Measurements from ENCODE around the gene ADD1. TPM values are rescaled to one million over a fixed set of nuclear protein-coding genes. Genes with fewer than 3 reads are reported as not detected.

The ADD1 gene
- polyA plus RNA-seq, 1 experiment, result 149 TPM

GRCh38 chr4:2923141-2923551, 79.5 kb downstream of the ADD1 start:
- TF ChIP-seq CTCF (IDR thresholded peaks at IDR 0.05; ENCODE audit: low read depth, low read length), result no peak
- Histone ChIP-seq H3K27ac (ENCODE audit: low read depth, low read length) (peak overlapping the region; percentile 31), H3K27me3 (ENCODE audit: control insufficient read depth, insufficient read depth, low read length) (no peaks in the 10 kb centered on the region), H3K9me3 (ENCODE audit: control insufficient read depth, insufficient read depth, low read length) (no peaks in the 10 kb centered on the region; the same call in 1 of the 2 replicates), H3K4me3 (ENCODE audit: low read depth, low read length) (no peak overlapping the region)
- CTCF ChIA-PET, result interaction anchor here (1.3 kb wide), 1 partner anchor 159 kb away, joined by 4 read pairs; no protein-coding TSS in a partner anchor
- no peak for DNase-seq (ENCODE audit: low read depth, low spot score)
- POLR2A ChIA-PET, result no interaction called here

DNA sequence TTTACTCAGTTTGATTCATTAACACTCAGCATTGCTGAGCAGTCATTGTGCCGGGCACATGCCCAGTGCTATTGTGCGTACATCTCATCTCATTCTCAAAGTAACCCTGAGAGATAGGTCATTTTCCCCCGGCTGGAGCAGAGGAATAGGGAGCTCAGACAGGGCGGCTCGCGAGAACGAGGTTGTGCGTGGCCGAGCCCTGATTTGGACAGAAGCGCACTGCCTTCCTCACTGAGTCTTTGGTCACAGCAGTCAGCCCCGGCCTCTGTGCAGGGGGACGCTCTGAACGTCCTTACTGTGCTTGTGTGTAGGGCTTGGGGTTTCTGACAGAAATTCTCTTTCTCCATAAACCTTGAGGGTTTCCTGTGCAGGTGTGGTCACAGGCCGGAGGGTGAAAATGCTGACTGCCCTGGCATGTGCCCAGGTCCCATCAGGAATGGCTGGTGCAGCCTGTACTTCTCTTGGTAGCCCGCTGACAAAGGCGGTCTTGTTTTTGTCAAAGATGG, 80.1 kb downstream of the ADD1 start:
- DNase-seq (ENCODE audit: low read depth, low spot score), result no peak
- no peaks in the 10 kb centered on the region; the same call in 1 of the 2 replicates for H3K9me3 ChIP-seq (ENCODE audit: control insufficient read depth, insufficient read depth, low read length)
- POLR2A ChIA-PET, result no interaction called here
- no peak overlapping the region for H3K4me3 ChIP-seq (ENCODE audit: low read depth, low read length)
- TF ChIP-seq CTCF (IDR thresholded peaks at IDR 0.05; ENCODE audit: low read depth, low read length), result no peak
- no peaks in the 10 kb centered on the region for H3K27me3 ChIP-seq (ENCODE audit: control insufficient read depth, insufficient read depth, low read length)
- no peak overlapping the region for H3K27ac ChIP-seq (ENCODE audit: low read depth, low read length)
- CTCF ChIA-PET, result interaction anchor here (1.3 kb wide), 1 partner anchor 160 kb away, joined by 4 read pairs; no protein-coding TSS in a partner anchor

- ChIA-PET POLR2A (no interaction called here), CTCF (interaction anchor here (1.3 kb wide), 1 partner anchor 161 kb away, joined by 4 read pairs; no protein-coding TSS in a partner anchor)
- TF ChIP-seq CTCF (IDR thresholded peaks at IDR 0.05; ENCODE audit: low read depth, low read length), result no peak
- H3K27ac ChIP-seq (ENCODE audit: low read depth, low read length), result no peak overlapping the region
- H3K27me3 ChIP-seq (ENCODE audit: control insufficient read depth, insufficient read depth, low read length), result no peaks in the 10 kb centered on the region
- H3K9me3 ChIP-seq (ENCODE audit: control insufficient read depth, insufficient read depth, low read length), result no peaks in the 10 kb centered on the region; the same call in 1 of the 2 replicates
- no peak overlapping the region for H3K4me3 ChIP-seq (ENCODE audit: low read depth, low read length)
- no peak for DNase-seq (ENCODE audit: low read depth, low spot score)
Observed at GRCh38 chr4:2924286-2924685, 80.6 kb downstream of the ADD1 start.

GRCh38 chr4:2924765-2925301, 81.2 kb downstream of the ADD1 start:
- no peaks in the 10 kb centered on the region; the same call in 1 of the 2 replicates for H3K9me3 ChIP-seq (ENCODE audit: control insufficient read depth, insufficient read depth, low read length)
- no peak overlapping the region for H3K27ac ChIP-seq (ENCODE audit: low read depth, low read length)
- POLR2A ChIA-PET, result no interaction called here
- H3K4me3 ChIP-seq (ENCODE audit: low read depth, low read length), result no peak overlapping the region
- H3K27me3 ChIP-seq (ENCODE audit: control insufficient read depth, insufficient read depth, low read length), result no peaks in the 10 kb centered on the region
- DNase-seq (ENCODE audit: low read depth, low spot score), result no peak
- TF ChIP-seq CTCF (IDR thresholded peaks at IDR 0.05; ENCODE audit: low read depth, low read length), result no peak
- CTCF ChIA-PET, result interaction anchor here (1.3 kb wide), 1 partner anchor 161 kb away, joined by 4 read pairs; no protein-coding TSS in a partner anchor

- H3K27ac ChIP-seq (ENCODE audit: low read depth, low read length), result no peak overlapping the region
- H3K27me3 ChIP-seq (ENCODE audit: control insufficient read depth, insufficient read depth, low read length), result no peaks in the 10 kb centered on the region
- H3K4me3 ChIP-seq (ENCODE audit: low read depth, low read length), result no peak overlapping the region
- POLR2A ChIA-PET, result no interaction called here
- CTCF ChIA-PET, result no interaction called here
- TF ChIP-seq CTCF (IDR thresholded peaks at IDR 0.05; ENCODE audit: low read depth, low read length), result no peak
- H3K9me3 ChIP-seq (ENCODE audit: control insufficient read depth, insufficient read depth, low read length), result no peaks in the 10 kb centered on the region; the same call in 1 of the 2 replicates
- no peak for DNase-seq (ENCODE audit: low read depth, low spot score)
Observed at GRCh38 chr4:2925496-2925895, 81.9 kb downstream of the ADD1 start.
